ENCODE results near the gene MIEF1.

The MIEF1 gene

DNA sequence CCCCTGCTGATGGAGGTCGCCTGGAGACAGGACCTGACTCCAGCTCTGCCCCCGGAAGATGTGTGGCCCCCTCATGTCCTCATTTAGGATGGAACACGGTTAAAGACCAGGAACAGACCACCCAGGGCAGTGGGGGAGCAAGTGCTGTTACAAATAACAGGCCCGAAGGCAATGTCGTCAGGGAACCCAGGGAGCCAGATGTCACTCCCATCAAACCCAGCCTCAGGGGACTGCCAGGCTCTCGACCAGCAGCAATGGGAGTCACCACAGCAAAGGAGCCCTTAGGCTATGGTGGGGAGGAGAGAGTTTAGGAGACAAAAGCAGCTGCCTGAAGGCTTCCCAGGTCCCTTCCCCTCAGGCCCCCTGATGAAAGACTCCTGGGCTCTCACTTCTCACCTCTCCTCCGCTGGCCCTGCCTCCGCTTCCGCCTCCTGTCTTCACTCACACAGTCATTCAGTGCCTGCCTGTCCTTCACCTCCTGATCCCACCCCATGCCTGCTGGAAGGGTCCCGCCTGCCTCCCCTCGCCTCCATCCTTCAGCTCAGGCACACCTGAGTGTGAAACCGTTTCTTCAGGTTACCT is 26.1 kb downstream of the MIEF1 start:
- Histone ChIP-seq H3K4me2 (ENCODE audit: low read length) (peak overlapping the region; percentile 74), H3K4me1 (ENCODE audit: control insufficient read depth, insufficient read depth, low read length) (peaks cover 32% of the 10 kb centered on the region), H3K4me3 (ENCODE audit: low read length) (no peak overlapping the region), H3K9ac (ENCODE audit: low read depth, low read length) (no peak overlapping the region), H3K27me3 (ENCODE audit: control insufficient read depth, insufficient read depth, low read length) (no peaks in the 10 kb centered on the region), H3K9me3 (replicated peaks; ENCODE audit: low read length) (no peaks in the 10 kb centered on the region), H3K36me3 (ENCODE audit: insufficient read depth, low read length) (peaks cover 46% of the 10 kb centered on the region)

DNA sequence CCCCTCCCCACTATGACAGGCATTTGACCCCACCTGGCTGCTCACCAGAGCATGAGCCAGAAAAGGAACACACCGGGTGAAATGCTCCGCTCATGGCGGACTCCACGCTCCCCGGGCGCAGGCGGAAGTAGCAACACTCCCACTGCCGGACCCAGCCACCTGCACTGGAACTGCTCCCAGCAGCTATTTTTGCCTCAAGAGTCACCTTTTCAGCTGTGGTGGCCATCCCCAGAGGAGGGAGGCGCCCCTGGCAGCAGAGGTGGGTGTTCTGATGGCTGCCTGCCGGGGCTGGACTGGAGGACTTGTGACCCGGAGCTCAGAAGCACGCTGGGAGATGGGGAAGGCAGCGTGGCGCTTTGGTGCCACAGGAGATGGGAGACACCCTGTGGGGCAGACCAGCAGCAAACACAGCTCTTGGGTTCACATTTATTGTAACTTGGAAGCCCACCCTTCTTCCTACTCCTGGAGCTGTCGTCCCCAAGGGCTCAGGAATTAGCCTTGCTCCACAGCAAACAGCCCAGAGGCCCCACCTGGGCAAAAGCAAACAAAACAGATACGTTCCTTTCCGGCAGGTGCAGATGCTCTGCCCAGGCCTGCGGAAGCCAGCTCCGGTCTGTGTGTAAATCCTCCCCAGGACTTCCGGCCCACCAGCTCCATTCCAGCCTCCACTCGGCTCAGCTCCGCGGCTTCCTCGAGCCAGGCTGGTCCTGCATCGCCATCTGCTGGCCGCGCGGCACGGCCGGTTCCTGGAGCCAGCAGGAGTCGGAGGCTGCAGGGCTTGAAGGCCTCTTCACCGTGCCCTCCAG is 26.8 kb downstream of the MIEF1 start:
- Histone ChIP-seq H3K4me2 (ENCODE audit: low read length) (peak overlapping the region; percentile 74), H3K9ac (ENCODE audit: low read depth, low read length) (peak overlapping the region; percentile 30), H3K36me3 (ENCODE audit: insufficient read depth, low read length) (peaks cover 43% of the 10 kb centered on the region), H3K27me3 (ENCODE audit: control insufficient read depth, insufficient read depth, low read length) (no peaks in the 10 kb centered on the region), H3K4me1 (ENCODE audit: control insufficient read depth, insufficient read depth, low read length) (peaks cover 30% of the 10 kb centered on the region), H3K9me3 (replicated peaks; ENCODE audit: low read length) (no peaks in the 10 kb centered on the region), H3K4me3 (ENCODE audit: low read length) (no peak overlapping the region)

DNA sequence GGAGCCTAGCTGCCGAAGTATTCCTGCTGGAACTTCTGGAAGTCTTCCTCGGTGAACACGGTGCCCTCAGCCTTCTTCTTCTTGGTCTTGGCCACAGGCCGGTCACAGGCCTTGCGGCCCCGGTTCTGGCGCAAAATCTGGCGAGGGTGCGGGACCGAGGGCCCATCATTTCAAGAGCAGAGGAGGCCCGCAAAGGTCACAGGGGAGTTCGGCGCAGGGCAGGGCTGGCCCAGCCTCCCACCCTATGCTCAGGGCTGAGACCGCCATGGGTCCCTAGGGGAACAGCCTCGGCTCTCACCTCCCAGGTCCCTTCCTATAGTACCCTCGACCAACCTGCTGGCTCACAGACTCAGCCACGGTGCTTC is 27.4 kb downstream of the MIEF1 start:
- no peaks in the 10 kb centered on the region for H3K27me3 ChIP-seq (ENCODE audit: control insufficient read depth, insufficient read depth, low read length)
- no peaks in the 10 kb centered on the region for H3K9me3 ChIP-seq (replicated peaks; ENCODE audit: low read length)
- H3K36me3 ChIP-seq (ENCODE audit: insufficient read depth, low read length), result peaks cover 37% of the 10 kb centered on the region
- H3K9ac ChIP-seq (ENCODE audit: low read depth, low read length), result peak overlapping the region; percentile 30
- H3K4me3 ChIP-seq (ENCODE audit: low read length), result no peak overlapping the region
- peak overlapping the region; percentile 69 for H3K4me2 ChIP-seq (ENCODE audit: low read length)
- peaks cover 33% of the 10 kb centered on the region for H3K4me1 ChIP-seq (ENCODE audit: control insufficient read depth, insufficient read depth, low read length)

DNA sequence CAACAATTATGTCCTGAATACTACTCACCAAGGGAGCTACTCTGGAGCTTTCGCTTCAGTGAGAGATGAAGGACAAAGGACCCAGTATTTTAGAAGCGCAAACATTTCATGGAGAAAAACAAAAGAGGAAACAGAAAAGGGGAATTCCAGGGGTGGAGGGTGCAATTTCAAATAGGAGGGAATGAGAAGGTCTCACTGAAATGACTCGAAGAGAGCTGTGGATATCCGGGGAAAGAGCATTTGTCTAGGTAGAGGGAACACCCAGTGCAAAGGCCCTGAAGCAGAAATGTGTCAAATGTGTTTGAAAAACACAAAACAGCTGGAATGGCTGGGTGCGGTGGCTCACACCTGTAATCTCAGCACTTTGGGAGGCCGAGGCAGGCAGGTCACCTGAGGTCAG is 28.0 kb downstream of the MIEF1 start:
- peaks cover 39% of the 10 kb centered on the region for H3K4me1 ChIP-seq (ENCODE audit: control insufficient read depth, insufficient read depth, low read length)
- no peaks in the 10 kb centered on the region for H3K9me3 ChIP-seq (replicated peaks; ENCODE audit: low read length)
- peak overlapping the region; percentile 69 for H3K4me2 ChIP-seq (ENCODE audit: low read length)
- H3K36me3 ChIP-seq (ENCODE audit: insufficient read depth, low read length), result peaks cover 32% of the 10 kb centered on the region
- no peak overlapping the region for H3K9ac ChIP-seq (ENCODE audit: low read depth, low read length)
- H3K27me3 ChIP-seq (ENCODE audit: control insufficient read depth, insufficient read depth, low read length), result no peaks in the 10 kb centered on the region
- no peak overlapping the region for H3K4me3 ChIP-seq (ENCODE audit: low read length)

DNA sequence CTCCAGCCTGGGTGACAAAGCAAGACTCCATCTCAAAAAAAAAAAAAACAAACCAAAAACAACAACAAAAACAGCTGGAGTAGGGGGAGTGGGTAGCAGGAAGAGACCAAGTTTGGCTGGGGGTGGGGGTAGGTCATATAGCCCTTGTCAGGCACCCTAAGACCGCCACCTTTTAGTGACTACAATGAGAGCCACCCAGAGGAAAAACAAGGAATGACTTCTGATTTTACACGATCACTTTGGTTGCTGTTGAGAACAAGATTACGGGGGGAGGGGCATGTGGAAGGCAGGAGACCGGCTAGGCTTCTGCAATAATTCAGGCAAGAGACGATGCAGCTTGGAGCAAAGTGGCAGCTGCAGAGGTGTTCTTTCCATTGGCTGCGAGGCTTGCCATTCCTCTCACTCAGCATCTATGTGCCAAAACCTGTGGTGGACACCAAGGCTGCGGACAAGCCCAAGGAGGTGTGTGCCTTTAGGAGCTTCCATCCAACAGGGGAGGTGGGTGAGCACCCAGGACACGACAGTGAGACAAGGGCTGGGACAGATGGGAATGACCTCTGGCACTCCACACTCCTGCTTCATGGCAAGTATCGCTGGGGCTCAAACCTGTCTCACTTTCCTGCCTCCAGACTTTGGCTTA is 28.7 kb downstream of the MIEF1 start:
- Histone ChIP-seq H3K4me1 (ENCODE audit: control insufficient read depth, insufficient read depth, low read length) (peaks cover 40% of the 10 kb centered on the region), H3K9ac (ENCODE audit: low read depth, low read length) (peak overlapping the region; percentile 22), H3K27me3 (ENCODE audit: control insufficient read depth, insufficient read depth, low read length) (peaks cover 3% of the 10 kb centered on the region), H3K36me3 (ENCODE audit: insufficient read depth, low read length) (peaks cover 32% of the 10 kb centered on the region), H3K4me2 (ENCODE audit: low read length) (peak overlapping the region; percentile 83), H3K4me3 (ENCODE audit: low read length) (peak overlapping the region; percentile 12), H3K9me3 (replicated peaks; ENCODE audit: low read length) (no peaks in the 10 kb centered on the region)

DNA sequence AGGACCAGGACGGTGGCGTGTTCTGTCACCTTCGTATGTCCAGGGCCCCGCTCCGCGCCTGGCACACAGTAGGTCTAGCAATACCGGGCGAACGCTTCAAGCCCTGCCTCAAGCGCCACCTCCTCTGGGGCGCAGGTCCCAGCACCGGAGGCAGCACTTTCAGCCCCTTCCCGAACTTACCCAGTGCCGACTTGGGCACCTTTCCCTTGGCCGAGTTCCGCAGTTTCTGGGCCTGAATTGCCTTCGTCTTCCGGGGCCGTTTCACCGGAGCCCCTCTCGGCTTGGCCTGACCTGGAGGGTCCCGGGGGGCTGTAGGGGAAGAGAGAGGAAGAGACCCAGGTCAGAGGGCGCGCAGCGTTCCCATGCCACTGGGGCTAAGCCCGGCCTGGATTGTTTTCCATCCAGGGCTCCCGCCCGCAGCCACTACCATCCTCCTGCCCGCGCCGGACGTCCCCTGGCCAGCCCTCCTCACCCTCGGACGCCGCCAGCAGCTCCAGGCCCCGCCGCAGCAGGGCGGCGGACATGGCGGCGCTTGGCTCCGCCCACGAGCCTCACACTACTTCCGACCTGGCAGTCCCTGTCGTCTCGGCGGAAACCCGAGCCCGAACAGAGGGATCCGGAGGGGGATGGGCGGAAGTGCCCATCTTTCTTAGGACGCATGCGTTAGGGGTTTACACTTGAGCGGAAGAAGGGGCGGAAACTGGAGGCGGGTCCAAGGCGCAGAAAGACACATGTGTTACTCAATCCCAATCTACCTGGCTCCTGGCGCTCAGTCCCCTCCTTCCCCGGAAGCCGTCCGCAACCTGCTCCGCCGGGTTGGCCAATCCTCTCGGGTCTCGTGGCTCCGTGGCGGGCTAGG is 30.4 kb downstream of the MIEF1 start, which contains the start of gene RPS19BP1:
RPS19BP1 (minus strand) TSS at position 534 of the 859 bp plus-strand sequence; CDS start at position 524, 10 bp downstream.
- H3K27me3 ChIP-seq (ENCODE audit: control insufficient read depth, insufficient read depth, low read length), result peaks cover 8% of the 10 kb centered on the region
- H3K9ac ChIP-seq (ENCODE audit: low read depth, low read length), result peak within 1 kb of the TSS; percentile 96
- H3K4me2 ChIP-seq (ENCODE audit: low read length), result peak within 1 kb of the TSS; percentile 83
- H3K4me3 ChIP-seq (ENCODE audit: low read length), result peak within 1 kb of the TSS; percentile 97
- peaks cover 32% of the 10 kb centered on the region for H3K36me3 ChIP-seq (ENCODE audit: insufficient read depth, low read length)
- peaks cover 40% of the 10 kb centered on the region for H3K4me1 ChIP-seq (ENCODE audit: control insufficient read depth, insufficient read depth, low read length)
- no peaks in the 10 kb centered on the region for H3K9me3 ChIP-seq (replicated peaks; ENCODE audit: low read length)

DNA sequence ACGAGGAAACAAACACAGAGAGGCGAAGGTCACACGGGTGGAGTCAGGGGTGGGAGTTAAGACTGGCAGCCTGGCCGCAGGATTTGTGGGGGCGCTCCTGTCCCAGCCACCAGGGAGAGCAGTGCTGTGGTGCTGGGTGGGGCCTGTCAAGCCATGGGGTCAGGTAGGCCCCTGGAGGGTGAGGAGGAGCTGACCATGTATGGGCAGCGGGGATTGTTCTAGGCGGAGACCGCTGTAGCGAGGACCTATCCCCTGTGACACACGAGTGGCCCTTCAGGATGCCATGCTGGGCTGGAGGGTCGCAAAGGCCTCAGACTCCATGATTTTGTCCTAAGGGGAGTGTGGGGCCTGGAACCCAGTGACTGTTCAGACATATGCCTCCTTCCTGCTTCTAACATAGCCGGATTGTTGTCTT is 32.0 kb downstream of the MIEF1 start:
- H3K9ac ChIP-seq (ENCODE audit: low read depth, low read length), result peak overlapping the region; percentile 43
- peaks cover 11% of the 10 kb centered on the region for H3K27me3 ChIP-seq (ENCODE audit: control insufficient read depth, insufficient read depth, low read length)
- H3K4me1 ChIP-seq (ENCODE audit: control insufficient read depth, insufficient read depth, low read length), result peaks cover 31% of the 10 kb centered on the region
- peaks cover 19% of the 10 kb centered on the region for H3K36me3 ChIP-seq (ENCODE audit: insufficient read depth, low read length)
- no peaks in the 10 kb centered on the region for H3K9me3 ChIP-seq (replicated peaks; ENCODE audit: low read length)
- peak overlapping the region; percentile 70 for H3K4me2 ChIP-seq (ENCODE audit: low read length)
- H3K4me3 ChIP-seq (ENCODE audit: low read length), result no peak overlapping the region

DNA sequence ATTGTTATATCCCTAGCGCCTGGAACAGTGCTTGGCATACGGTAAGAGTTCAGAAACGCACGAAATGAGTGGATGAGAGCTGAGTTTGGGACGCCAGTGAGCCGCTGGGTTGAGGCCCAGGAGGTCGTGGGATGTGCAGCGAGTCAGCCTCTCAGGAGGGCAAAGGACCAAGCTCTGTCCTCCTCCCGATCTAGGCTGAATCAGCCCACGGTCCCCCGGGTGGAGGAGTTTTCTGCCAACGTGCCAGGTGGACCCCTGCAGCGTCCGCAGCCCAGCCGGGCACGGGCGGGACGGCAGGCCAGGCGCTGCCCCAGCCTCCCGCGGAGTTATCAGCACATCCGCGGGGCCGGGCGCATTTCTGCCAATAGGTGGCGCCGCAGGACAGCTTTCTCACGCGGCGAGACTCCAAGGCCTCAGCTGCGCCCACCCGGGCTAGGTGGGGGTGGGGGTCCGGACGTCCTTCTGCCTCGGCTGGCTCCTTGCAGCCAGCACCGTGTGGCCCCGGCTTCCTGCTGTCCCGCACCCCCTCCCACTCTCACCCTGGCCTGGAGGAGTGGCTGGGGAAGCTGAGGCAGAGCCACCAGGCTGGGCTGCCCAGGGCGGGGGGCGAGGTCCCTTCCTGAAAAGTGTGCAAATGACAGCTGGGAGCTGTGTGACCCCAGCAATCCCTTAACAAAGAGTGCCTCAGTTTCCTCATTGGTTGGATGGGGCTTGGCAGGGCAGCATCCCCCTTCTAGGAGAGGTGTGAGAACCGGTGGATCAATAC is 32.7 kb downstream of the MIEF1 start:
- Histone ChIP-seq H3K4me1 (ENCODE audit: control insufficient read depth, insufficient read depth, low read length) (peaks cover 26% of the 10 kb centered on the region), H3K9me3 (replicated peaks; ENCODE audit: low read length) (no peaks in the 10 kb centered on the region), H3K27me3 (ENCODE audit: control insufficient read depth, insufficient read depth, low read length) (peaks cover 12% of the 10 kb centered on the region), H3K9ac (ENCODE audit: low read depth, low read length) (peak overlapping the region; percentile 43), H3K4me2 (ENCODE audit: low read length) (peak overlapping the region; percentile 70), H3K4me3 (ENCODE audit: low read length) (peak overlapping the region; percentile 51), H3K36me3 (ENCODE audit: insufficient read depth, low read length) (peaks cover 14% of the 10 kb centered on the region)

DNA sequence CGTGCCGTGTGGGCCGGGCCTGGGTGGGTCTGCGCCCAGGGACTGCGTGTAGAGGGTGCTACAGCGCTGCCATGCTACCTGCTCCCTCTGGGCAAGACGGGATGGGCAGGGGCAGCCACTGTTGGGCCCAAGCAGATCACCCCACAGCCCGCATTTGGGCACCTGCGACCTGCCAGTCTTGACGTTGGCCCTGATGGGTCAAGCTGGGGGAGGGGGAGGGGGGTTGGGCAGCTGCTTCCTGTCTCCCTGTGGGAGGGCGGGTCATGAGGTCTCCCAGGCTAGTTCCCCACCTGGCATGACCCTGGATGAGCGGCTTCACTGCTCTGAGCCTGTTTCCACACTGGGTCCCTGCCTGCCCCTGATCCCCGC is 33.3 kb downstream of the MIEF1 start:
- Histone ChIP-seq H3K36me3 (ENCODE audit: insufficient read depth, low read length) (peaks cover 8% of the 10 kb centered on the region), H3K4me1 (ENCODE audit: control insufficient read depth, insufficient read depth, low read length) (peaks cover 25% of the 10 kb centered on the region), H3K27me3 (ENCODE audit: control insufficient read depth, insufficient read depth, low read length) (peaks cover 18% of the 10 kb centered on the region), H3K9ac (ENCODE audit: low read depth, low read length) (no peak overlapping the region), H3K4me2 (ENCODE audit: low read length) (no peak overlapping the region), H3K4me3 (ENCODE audit: low read length) (no peak overlapping the region), H3K9me3 (replicated peaks; ENCODE audit: low read length) (no peaks in the 10 kb centered on the region)

DNA sequence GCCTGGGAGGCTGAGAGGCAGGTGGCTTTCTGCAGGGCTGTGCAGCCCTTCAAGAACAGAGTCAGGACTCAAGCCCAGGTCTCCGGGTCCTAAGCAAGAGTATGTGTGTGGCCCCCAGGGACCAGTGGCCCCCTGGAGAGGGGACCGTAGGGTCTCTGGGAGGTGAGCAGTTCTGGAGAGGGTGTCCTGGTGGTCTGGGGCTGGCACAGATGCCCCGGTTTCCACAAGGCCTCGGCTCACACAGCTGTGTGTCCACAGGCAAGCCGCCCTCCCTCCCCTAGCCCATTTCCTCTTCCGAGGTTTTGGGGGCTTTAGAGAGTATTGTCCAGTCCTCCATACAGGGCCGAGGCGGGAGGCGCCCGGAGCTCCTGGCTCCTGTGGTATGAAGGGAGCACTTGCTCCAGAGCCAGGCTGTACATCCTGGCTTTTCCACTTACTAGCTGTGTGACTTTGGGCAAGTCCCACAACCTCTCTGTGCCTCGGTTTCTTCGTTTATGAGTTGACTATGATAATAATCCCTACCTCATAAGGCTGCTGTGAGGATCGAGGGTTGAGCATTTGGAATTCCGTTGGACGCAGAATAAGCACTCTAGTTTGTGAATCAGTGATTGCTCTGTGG is 33.9 kb downstream of the MIEF1 start:
- Histone ChIP-seq H3K4me1 (ENCODE audit: control insufficient read depth, insufficient read depth, low read length) (peaks cover 20% of the 10 kb centered on the region), H3K4me2 (ENCODE audit: low read length) (no peak overlapping the region), H3K9me3 (replicated peaks; ENCODE audit: low read length) (no peaks in the 10 kb centered on the region), H3K9ac (ENCODE audit: low read depth, low read length) (no peak overlapping the region), H3K27me3 (ENCODE audit: control insufficient read depth, insufficient read depth, low read length) (peaks cover 18% of the 10 kb centered on the region), H3K36me3 (ENCODE audit: insufficient read depth, low read length) (peaks cover 4% of the 10 kb centered on the region), H3K4me3 (ENCODE audit: low read length) (no peak overlapping the region)
